AG10803 (cell line): Measurements from ENCODE around the gene ITGA5.

Source experiments
- DNase-seq: peaks from one replicate; pipeline ENCODE4 v3.0.0; 2010; ENCODE audit warnings: low read depth
- H3K4me3 ChIP-seq: 2 replicates; pipeline ENCODE4 v1.5.1; 2011; ENCODE audit warnings: mild to moderate bottlenecking, low read length, control low read depth
- TF ChIP-seq, protein P1 (sequence below): conservative IDR thresholded peaks from 2 replicates; pipeline ENCODE4 v1.5.1; 2011; ENCODE audit warnings: mild to moderate bottlenecking, low read length, control low read depth, inconsistent platforms

ITGA5 gene

GRCh38 chr12:54417712-54418440, 1.2 kb downstream of the ITGA5 start:
- no peak for DNase-seq
- TF ChIP-seq, protein P1, sequence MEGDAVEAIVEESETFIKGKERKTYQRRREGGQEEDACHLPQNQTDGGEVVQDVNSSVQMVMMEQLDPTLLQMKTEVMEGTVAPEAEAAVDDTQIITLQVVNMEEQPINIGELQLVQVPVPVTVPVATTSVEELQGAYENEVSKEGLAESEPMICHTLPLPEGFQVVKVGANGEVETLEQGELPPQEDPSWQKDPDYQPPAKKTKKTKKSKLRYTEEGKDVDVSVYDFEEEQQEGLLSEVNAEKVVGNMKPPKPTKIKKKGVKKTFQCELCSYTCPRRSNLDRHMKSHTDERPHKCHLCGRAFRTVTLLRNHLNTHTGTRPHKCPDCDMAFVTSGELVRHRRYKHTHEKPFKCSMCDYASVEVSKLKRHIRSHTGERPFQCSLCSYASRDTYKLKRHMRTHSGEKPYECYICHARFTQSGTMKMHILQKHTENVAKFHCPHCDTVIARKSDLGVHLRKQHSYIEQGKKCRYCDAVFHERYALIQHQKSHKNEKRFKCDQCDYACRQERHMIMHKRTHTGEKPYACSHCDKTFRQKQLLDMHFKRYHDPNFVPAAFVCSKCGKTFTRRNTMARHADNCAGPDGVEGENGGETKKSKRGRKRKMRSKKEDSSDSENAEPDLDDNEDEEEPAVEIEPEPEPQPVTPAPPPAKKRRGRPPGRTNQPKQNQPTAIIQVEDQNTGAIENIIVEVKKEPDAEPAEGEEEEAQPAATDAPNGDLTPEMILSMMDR = no peak
- peak overlapping the region; percentile 92 for H3K4me3 ChIP-seq

GRCh38 chr12:54416687-54417603, 2.1 kb downstream of the ITGA5 start:
- peak overlapping the region; percentile 92 for H3K4me3 ChIP-seq
- no peak for DNase-seq
- TF ChIP-seq, protein P1 = no peak

- DNase-seq = no peak
- TF ChIP-seq, protein P1 = no peak
- peak overlapping the region; percentile 26 for H3K4me3 ChIP-seq
Observed at GRCh38 chr12:54415221-54415929, 3.7 kb downstream of the ITGA5 start.

GRCh38 chr12:54413284-54414190, 5.5 kb downstream of the ITGA5 start:
- H3K4me3 ChIP-seq = peak overlapping the region; percentile 18
- TF ChIP-seq, protein P1 = no peak
- DNase-seq = peak; percentile 66

GRCh38 chr12:54412786-54413185, 6.3 kb downstream of the ITGA5 start:
- DNase-seq = no peak
- H3K4me3 ChIP-seq = peak overlapping the region; percentile 13
- TF ChIP-seq, protein P1 = no peak

DNA sequence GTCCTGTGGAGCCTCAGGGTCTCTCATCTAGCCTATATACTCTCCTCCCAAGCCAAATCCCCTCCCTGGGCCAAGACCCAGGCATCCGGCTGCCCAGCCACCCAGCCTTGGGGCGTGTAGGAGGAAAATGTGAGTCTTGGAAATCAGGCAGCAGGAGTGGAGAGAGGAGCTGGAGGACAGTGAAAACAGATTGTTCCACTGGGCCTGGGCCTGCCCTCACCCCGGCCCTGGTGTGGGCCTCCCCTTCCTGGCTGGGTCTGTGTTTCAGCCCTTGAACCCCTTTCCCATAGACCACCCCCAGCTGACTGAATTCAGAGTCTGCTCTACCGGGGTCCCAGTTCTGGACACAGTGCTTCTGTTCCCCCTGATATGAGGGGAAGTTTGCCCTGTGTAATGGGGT, 6.7 kb downstream of the ITGA5 start:
- H3K4me3 ChIP-seq = peak overlapping the region; percentile 13
- TF ChIP-seq, protein P1 = no peak
- no peak for DNase-seq
